Suppressor macrophage (primary cell): ENCODE results near the gene PLXNA4.
A peak's percentile ranks its signal among the peaks of the same experiment; 100 is the strongest.

Source experiments
- DNase-seq, 4 experiments: peaks; one replicate each; pipeline ENCODE4 v3.0.0-alpha.2; 2020 to 2022

Gene PLXNA4

GRCh38 chr7:132560825-132561529 is 15.3 kb downstream of the PLXNA4 start:
- no peak for DNase-seq

- no peak for DNase-seq
Observed at GRCh38 chr7:132560105-132560504, 16.2 kb downstream of the PLXNA4 start.

DNA sequence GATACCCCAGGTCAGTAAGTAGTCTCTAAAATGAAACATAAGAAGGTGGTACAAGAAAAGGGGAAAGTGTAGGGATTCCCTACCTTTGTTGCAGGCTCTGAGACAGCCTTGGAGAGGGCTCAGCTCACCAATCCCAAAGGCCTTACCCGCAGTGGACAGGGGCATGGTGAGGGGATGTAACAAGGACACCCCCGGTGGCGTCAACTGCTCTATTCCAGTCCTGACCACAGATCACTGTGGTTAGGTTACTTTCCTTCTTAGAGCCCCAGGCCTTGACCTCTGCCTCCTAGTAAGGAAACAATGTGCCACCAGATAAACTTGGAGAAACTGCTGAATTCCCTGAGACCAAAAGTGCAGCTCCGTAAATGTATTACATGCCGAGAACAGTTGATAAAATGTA is 17.5 kb downstream of the PLXNA4 start:
- no peak for DNase-seq

- DNase-seq = peak; percentile 17 to 69 (median 54)
Observed at GRCh38 chr7:132557489-132558044, 18.7 kb downstream of the PLXNA4 start.

DNA sequence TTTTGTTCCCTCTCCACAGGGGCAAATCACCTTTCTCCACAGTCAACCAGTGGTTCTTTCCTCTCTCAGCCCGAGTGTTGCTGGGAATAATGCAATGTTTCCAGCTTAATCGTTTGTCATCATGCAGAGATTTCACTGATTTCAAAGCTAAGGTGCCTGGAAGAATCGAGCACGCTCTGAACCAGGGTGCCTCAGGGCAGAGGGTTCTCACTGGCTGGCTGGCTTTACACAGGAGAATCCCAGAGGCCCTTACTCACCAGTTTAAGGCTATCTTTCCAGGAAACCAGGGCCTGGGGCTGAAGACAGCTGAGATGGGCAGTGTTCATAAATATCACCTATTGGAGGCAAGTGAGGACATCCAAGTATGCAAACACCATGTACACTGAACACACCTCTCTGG is 21.8 kb downstream of the PLXNA4 start:
- no peak for DNase-seq

DNA sequence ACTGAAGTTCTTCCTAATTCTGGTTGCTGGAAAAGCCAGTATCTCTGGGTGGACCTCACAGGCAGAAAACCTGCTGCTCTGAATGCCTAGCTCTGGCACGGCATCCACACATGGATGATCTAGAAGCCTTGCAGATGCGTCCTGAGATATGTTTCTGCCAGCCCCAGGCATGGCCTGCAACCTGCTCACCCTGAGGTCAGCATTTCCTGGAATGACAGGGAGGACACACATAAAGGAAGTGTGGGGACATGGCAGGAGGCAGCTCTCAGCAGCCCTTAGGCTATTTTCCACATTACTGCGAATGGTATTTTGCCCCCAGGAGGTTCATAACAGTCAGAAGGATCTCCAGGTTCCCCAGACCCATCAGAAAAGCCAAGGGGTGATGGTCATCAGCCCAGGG is 23.2 kb downstream of the PLXNA4 start:
- no peak for DNase-seq

DNA sequence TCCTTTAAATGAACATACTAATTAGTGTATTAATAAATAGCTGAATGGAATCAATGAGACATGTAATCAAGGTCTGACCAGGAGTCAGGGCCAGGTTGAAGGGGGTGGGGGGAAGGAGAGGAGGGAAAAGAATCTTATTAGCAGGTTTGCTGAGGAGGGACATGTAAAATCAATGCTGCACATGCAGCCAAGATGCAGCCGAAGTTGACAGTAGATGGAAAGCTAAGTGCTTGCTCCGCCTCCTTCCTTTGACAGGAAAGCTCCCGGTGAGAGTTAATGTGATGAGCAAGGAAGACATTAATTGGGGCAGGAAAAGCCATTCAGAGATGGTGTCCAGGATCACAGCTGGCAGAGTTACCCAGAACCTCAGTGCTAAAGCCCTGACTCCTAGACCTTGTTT is 24.4 kb downstream of the PLXNA4 start:
- no peak for DNase-seq

DNA sequence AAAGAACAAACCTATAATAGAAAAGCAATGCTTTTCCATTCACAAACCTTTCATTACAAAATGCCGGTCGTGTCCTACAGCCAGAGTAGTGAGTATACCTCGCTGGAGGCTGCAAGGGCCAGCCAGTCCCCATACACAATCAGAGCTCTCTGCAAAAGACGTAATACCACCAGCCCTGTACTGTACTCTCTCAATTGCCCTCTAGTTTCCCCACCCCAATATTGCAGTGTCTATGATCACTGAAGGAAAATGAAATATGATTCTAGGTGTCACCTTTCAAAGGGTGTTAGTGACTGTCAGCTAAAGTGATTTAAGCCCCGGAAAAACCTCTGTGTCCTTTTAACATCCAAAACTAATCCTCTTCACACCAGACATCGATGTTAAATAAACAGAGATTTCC is 24.8 kb downstream of the PLXNA4 start:
- DNase-seq = no peak

GRCh38 chr7:132548489-132549078 is 27.7 kb downstream of the PLXNA4 start:
- DNase-seq = no peak

DNA sequence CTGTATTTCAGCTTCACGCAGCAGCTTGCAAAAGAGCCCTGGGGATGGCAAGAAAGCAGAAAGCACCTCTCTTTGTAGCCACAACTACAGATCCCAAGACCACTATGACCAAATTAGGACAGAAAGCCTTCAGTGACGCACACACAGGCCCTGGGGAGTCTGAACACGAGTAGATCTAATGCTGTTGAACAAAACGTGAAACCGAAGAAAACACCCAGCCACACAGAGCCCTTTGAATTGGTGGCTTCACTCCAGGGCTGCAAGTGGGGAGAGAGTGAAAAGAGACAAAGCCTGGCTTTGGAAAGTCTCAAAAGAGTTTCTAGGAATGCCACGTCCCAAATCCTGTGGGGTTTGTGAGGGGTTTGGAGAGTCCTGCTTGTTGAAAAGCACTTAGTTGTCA is 28.4 kb downstream of the PLXNA4 start:
- DNase-seq = no peak

GRCh38 chr7:132546366-132547127 is 29.7 kb downstream of the PLXNA4 start:
- DNase-seq = no peak

DNA sequence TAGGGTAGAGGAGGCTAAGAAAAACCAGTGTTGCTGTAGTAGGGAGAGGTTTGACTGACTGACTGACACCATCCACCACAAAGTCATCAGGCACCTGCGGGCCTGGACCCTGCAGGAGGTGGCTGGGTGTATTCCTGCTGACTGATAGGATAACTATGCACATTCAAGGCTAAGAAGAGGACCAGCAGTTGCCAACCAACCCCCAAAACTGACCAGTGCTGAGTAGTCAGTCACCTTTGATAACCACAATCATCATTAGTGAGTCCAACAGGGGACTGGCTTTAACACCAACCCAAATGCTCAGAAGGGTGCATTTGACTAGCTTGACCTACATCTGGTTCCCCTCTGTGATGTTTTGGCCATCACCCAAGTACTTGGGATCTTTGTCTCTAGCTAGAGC is 30.5 kb downstream of the PLXNA4 start:
- no peak for DNase-seq

- DNase-seq = no peak
Observed at GRCh38 chr7:132544999-132545398, 31.3 kb downstream of the PLXNA4 start.

GRCh38 chr7:132544025-132544424 is 32.2 kb downstream of the PLXNA4 start:
- no peak for DNase-seq

DNA sequence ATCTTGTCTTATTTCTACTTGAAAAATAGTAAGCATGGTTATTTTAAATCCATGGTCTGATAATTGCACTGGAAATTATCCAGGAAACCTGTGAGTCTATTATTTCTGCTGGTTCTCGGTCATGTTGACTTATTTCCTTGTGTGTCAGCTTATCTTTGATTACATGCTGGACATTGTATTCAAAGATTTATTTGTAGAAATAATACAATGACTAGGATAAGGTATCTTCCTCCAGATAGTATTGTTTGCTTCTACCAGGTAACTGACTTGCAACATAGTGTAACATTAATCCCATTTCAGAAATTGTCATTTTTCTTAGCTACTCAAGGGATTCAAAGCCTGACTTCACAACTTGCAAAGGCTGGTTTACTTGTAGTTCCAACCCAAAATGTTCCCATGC is 33.4 kb downstream of the PLXNA4 start:
- no peak for DNase-seq

GRCh38 chr7:132541656-132542055 is 34.6 kb downstream of the PLXNA4 start:
- no peak for DNase-seq

DNA sequence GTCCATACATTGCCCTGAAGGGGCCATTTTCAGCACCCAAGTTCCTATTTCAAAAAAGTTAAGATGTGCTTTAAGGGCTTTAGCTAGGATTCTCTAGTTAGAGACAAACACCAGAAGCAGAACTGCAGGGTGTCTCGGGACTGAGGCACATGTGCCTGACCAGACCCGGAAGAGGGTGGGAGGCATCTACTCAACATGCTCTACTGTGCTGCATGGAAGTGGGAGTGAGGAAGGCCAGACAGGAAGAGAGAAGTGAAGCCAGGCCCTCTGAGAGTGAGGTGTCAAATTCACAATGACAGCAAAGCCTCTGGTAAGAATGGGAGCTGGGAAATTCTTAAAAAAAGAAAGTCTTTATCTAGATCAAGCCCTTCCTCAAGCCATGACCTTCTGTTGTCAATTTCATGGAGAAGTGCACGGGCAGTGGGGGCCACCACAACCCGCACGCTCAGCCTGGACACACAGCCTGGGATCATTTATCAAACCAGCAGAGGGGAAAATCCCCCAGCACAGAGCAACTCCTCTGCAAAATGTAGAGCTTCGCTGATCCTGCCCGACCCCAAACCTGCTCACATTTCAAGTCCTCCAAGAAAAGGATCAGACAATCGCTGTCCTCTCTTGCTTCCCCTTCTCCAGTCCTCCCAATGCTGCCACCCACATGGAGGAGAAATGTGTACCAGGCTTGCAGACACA is 38.7 kb downstream of the PLXNA4 start:
- DNase-seq = peak; percentile 66 to 85 (median 83)

DNA sequence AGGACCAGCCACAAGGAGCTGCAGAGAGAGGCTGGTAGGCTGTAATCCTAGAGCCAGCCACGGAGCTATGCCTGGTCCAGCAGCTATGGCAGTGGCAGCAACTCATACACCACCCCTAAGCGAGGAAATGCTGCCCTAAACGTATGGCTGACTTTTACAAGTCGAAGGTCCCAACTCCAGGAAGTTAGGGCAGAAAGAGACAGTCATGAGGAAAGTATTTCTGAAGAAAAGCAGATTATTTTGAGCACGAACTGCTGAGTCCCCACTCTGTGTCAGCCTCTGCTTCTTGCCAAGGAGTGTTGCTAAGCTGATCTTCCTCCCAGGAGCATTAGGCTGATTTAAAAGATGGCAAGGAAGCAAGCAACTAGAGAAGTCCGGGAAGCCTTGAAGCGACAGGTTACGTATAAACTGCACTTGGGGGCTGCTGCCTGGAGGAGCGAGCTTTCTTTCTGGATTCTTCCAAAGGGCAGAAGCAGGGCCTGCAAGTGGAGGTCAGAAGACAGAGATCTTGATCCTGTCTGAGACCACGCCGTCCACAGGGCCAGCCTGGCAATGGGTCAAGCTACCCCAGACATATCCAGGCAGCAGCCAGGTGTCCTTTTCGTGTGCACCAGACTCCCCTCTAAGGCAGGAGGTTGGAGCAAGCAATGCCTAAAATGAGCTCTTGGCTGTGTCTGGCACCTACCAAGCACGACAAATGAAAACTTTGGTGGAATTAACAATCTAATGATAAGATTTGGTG is 39.4 kb downstream of the PLXNA4 start:
- no peak for DNase-seq

- peak in 2 of 4 experiments; percentile 20 to 61 for DNase-seq
Observed at GRCh38 chr7:132533916-132534315, 42.4 kb downstream of the PLXNA4 start.

DNA sequence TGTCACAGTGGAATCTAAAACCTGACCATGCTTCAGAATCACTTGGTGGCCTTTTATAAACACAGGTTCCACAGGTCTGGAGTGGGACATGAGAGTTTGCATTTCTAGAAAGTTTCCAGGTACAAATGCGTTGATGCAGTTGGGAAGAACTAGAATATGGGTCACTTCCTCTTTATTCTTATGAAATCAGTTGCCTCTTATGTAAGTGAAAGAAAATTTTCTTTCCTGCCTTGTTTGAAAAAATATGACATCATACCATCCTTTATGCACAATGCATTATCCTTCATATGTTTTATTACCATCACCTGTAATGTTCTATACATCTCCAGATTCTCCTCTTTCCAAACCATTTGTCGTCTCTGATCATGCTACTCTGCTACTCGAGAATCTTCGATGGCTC is 44.0 kb downstream of the PLXNA4 start:
- peak in 2 of 4 experiments; percentile 59 to 65 for DNase-seq

- DNase-seq = no peak
Observed at GRCh38 chr7:132531562-132531961, 44.7 kb downstream of the PLXNA4 start.

- no peak for DNase-seq
Observed at GRCh38 chr7:132528695-132529094, 47.6 kb downstream of the PLXNA4 start.
